LNCAP (cell line): Measurements from ENCODE around the gene DGKB.

Experiments used
- TF ChIP-seq, protein P1 (sequence below): fragments of 450-650 bp; IDR thresholded peaks from 2 replicates; pipeline ENCODE4 v1.5.1; 2017; ENCODE audit warnings: mild to moderate bottlenecking

The DGKB gene

DNA sequence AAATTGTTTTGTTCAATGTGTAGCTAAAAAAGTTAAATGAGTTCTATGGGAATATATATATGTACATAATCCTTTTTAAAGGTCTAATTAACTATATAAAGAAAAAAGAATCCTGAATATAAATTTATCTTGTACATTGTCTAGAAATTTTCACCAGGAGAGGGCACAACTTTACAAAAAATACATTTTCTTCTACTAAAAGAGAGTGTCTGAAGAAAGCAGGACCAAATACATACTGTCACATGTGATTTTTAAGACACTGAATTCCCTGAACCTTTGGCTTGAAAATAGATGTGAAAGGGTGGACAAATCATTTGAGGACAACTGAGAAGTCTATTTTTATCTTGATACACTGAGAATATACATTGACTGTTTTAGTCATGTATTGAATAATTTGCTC lies 204.3 kb downstream of the DGKB start:
- TF ChIP-seq, protein P1, sequence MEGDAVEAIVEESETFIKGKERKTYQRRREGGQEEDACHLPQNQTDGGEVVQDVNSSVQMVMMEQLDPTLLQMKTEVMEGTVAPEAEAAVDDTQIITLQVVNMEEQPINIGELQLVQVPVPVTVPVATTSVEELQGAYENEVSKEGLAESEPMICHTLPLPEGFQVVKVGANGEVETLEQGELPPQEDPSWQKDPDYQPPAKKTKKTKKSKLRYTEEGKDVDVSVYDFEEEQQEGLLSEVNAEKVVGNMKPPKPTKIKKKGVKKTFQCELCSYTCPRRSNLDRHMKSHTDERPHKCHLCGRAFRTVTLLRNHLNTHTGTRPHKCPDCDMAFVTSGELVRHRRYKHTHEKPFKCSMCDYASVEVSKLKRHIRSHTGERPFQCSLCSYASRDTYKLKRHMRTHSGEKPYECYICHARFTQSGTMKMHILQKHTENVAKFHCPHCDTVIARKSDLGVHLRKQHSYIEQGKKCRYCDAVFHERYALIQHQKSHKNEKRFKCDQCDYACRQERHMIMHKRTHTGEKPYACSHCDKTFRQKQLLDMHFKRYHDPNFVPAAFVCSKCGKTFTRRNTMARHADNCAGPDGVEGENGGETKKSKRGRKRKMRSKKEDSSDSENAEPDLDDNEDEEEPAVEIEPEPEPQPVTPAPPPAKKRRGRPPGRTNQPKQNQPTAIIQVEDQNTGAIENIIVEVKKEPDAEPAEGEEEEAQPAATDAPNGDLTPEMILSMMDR: no peak

DNA sequence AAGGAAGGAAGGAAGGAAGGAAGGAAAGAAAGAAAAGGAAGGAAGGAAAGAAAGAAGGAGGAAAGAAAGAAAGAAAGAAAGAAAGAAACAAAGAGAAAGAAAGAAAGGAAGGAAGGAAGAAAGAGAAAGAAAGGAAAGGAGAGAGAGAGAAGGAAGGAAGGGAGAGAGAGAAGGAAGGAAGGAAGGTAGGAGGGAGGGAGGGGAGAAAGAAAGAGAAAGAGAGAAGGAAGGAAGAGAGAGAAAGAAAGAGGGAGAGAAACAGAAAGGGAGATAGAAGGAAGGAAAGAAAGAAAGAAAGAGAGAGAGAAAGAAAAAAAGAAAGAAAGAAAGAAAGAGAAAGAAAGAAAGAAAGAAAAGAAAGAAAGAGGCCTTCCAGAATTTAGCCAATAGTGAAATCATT lies 204.9 kb downstream of the DGKB start:
- TF ChIP-seq, protein P1: no peak

DNA sequence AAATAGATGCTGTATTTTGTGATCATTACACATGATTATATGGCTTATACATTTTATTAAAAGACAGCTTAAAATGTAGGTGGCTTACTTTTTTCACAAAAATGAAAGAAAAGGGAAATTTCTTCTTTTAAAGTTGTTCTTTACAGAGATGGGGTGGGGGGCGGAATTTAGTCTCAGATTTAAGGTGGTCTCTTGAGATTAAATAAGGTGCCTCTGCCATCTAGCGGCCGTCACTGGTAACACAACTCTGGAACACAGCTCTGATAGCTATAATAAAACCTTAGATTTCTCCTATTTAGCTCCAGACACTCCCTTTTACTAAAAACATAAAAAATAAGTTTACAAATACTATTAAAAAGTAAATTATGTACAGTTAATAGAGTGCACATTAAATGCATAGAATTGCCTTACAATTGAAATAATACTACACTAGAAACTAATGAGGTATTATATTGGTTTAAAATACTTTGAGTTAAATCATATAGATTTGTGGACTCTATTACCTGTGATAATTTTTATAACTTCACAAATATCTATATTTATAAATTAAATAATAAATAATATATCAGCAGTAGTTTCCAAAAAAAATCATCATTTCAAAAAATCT lies 210.9 kb downstream of the DGKB start:
- TF ChIP-seq, protein P1: peak; percentile 91

DNA sequence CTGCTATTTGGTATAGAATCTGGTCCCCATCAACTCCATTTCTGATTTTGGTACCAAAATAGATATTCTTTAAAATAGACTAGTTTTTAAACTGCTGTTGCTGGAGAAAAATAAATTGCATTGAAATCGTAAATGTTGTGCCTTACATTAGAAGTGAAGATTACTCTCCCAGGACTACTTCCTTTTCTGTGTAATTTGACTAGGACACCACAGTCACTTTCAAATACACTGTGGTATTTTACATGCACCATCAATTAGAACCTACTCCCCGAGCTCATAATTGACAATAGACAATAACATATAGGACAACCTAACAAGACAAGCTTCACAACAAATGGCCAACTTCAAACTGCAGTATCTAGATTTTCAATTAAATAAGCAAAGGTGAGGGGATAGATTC lies 211.5 kb downstream of the DGKB start:
- TF ChIP-seq, protein P1: no peak

DNA sequence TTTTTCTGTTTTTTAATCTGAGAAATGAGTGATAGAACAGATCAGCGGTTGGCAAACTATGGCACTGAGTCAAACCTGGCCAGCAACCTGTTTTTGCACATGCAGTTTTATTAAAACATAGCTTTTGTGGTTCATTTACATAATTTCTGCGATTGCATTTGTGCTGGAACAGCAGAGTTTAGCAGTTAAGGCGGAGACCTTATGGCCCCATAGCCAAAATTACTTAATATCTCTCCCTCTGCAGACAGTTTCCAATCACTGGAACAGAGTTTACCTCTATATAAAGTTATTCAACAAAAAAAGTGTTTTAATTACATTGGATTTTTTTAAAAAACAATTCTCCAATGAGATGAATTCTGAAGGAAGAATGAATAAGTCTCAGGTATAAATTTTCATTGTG lies 212.1 kb downstream of the DGKB start:
- TF ChIP-seq, protein P1: no peak

DNA sequence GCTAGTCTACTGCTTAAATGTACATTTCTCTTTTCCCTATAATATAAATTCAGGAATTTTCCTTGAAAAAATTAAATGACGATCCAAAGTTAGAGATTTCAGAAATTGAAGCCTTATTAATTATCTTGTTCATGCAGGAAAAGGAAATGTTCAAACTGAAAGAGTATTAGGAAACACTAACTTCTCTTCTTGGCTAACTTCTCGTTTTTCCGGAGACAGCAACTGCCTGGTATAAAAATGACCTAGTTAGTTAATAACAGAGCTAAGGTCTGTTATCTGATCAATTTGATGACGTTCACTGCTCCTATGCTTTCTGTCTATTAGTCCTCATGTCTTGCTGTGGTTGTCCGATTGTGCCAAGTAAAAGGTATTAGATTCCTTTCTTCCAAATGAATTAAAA lies 212.5 kb downstream of the DGKB start:
- TF ChIP-seq, protein P1: no peak

DNA sequence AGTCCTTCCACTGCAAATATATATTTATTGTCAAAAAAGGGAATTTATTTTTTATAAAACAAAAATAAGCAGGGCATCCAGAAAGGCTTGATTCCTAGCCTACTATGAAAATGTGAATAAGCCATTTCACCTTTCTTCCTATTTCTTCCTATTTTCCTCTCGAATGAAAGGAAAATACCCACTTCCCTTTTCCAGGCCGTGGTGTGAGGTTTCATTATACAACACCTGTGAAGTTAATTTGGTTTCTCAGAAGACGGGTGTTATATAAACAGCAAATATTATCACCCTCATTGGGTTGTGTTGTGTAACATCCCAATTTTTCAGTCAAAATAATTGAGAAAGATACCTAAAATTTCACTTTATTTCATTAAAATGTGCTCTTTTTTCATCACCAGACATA lies 214.3 kb downstream of the DGKB start:
- TF ChIP-seq, protein P1: no peak

DNA sequence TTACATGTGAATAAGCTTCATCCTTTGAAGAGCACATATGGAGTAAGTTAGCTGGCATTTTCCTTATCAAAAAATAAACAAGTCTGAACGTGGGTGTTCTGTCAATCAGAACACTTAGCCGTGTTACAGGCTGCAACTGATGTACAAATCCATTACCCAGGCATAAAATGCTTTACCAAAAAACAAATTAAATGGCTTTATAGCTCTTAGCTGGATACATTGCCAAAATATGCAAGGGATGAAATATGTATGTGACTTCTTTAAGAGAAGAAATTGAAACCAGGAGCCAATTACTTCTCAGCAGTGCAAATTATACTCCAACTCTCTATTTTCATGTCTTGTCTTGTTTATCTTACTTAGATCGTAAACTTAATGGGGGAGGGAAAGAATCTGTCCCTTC lies 214.8 kb downstream of the DGKB start:
- TF ChIP-seq, protein P1: no peak
